Erythroblast (primary cell): ENCODE measurements around the gene ZBTB17.

Source experiments
- GATA1 ChIP-seq: IDR thresholded peaks from 2 replicates; pipeline ENCODE4 v1.6.1; 2011; ENCODE audit warnings: low read depth, mild to moderate bottlenecking, control low read depth, low read length, moderate library complexity
- POLR2A ChIP-seq: IDR thresholded peaks from 2 replicates; pipeline ENCODE4 v1.6.1; 2011; ENCODE audit warnings: mild to moderate bottlenecking, low read length

GRCh38 chr1:15992582-15993500 is 16.9 kb upstream of the ZBTB17 start:
- TF ChIP-seq POLR2A (no peak), GATA1 (no peak)
